Measurements from ENCODE around the gene LRRC74B.

- TF ChIP-seq MAX (IDR thresholded peaks at IDR 0.05; ENCODE audit: low read depth) = no peak
- TF ChIP-seq NRF1 (IDR thresholded peaks at IDR 0.05; ENCODE audit: low read depth, low read length) = no peak
- TF ChIP-seq CTCF (IDR thresholded peaks at IDR 0.05) = no peak
- TF ChIP-seq MXI1 (IDR thresholded peaks at IDR 0.05; ENCODE audit: low read depth, low read length) = no peak
- TF ChIP-seq USF2 (IDR thresholded peaks at IDR 0.05; ENCODE audit: borderline replicate concordance, low read depth, low read length) = no peak
- TF ChIP-seq EZH2phosphoT487 (IDR thresholded peaks at IDR 0.05; ENCODE audit: borderline replicate concordance, low read depth) = no peak
- TF ChIP-seq, protein P1, sequence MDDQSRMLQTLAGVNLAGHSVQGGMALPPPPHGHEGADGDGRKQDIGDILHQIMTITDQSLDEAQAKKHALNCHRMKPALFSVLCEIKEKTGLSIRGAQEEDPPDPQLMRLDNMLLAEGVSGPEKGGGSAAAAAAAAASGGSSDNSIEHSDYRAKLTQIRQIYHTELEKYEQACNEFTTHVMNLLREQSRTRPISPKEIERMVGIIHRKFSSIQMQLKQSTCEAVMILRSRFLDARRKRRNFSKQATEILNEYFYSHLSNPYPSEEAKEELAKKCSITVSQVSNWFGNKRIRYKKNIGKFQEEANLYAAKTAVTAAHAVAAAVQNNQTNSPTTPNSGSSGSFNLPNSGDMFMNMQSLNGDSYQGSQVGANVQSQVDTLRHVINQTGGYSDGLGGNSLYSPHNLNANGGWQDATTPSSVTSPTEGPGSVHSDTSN (IDR thresholded peaks at IDR 0.05) = no peak
- no peak for TF ChIP-seq RAD21 (IDR thresholded peaks at IDR 0.05; ENCODE audit: low read length)
- no peak for TF ChIP-seq POLR2AphosphoS5 (IDR thresholded peaks at IDR 0.05; ENCODE audit: low read depth, low read length)
- TF ChIP-seq FOXJ3 (CRISPR knock-in tag; IDR thresholded peaks at IDR 0.05) = no peak
- TF ChIP-seq CHD2 (IDR thresholded peaks at IDR 0.05; ENCODE audit: low read length, partially characterized antibody) = no peak
- TF ChIP-seq, protein P2, sequence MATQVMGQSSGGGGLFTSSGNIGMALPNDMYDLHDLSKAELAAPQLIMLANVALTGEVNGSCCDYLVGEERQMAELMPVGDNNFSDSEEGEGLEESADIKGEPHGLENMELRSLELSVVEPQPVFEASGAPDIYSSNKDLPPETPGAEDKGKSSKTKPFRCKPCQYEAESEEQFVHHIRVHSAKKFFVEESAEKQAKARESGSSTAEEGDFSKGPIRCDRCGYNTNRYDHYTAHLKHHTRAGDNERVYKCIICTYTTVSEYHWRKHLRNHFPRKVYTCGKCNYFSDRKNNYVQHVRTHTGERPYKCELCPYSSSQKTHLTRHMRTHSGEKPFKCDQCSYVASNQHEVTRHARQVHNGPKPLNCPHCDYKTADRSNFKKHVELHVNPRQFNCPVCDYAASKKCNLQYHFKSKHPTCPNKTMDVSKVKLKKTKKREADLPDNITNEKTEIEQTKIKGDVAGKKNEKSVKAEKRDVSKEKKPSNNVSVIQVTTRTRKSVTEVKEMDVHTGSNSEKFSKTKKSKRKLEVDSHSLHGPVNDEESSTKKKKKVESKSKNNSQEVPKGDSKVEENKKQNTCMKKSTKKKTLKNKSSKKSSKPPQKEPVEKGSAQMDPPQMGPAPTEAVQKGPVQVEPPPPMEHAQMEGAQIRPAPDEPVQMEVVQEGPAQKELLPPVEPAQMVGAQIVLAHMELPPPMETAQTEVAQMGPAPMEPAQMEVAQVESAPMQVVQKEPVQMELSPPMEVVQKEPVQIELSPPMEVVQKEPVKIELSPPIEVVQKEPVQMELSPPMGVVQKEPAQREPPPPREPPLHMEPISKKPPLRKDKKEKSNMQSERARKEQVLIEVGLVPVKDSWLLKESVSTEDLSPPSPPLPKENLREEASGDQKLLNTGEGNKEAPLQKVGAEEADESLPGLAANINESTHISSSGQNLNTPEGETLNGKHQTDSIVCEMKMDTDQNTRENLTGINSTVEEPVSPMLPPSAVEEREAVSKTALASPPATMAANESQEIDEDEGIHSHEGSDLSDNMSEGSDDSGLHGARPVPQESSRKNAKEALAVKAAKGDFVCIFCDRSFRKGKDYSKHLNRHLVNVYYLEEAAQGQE (IDR thresholded peaks at IDR 0.05; ENCODE audit: low read depth, low read length) = no peak
- TF ChIP-seq FOXM1 (IDR thresholded peaks at IDR 0.05; ENCODE audit: low read depth) = no peak
These were observed 54.6 kb downstream of the LRRC74B start for GRCh38 chr22:21100149-21101032.

Data from SK-N-SH (cell line).